ENCODE data around the gene PLA2G2C.
"Not testable (repeated sequence)": the region's sequence is repeated elsewhere in the genome, so short reads cannot be mapped to it uniquely, and the experiment has no call there.

PLA2G2C gene

GRCh38 chr1:20150969-20151368, 35.3 kb downstream of the PLA2G2C start:
- DNase-seq: no peak

- no peak for DNase-seq
Measured at GRCh38 chr1:20150326-20150705, 36.0 kb downstream of the PLA2G2C start.

GRCh38 chr1:20149601-20150325, 36.6 kb downstream of the PLA2G2C start:
- no peak for DNase-seq

GRCh38 chr1:20148571-20149500, 37.5 kb downstream of the PLA2G2C start:
- no peak for DNase-seq

- DNase-seq: no peak
Measured at GRCh38 chr1:20147846-20148570, 38.3 kb downstream of the PLA2G2C start.

GRCh38 chr1:20143734-20144565, 42.4 kb downstream of the PLA2G2C start:
- no peak for DNase-seq

- DNase-seq: no peak
Measured at GRCh38 chr1:20143318-20143717, 43.0 kb downstream of the PLA2G2C start.

GRCh38 chr1:20142001-20142710, 44.2 kb downstream of the PLA2G2C start:
- DNase-seq: no peak

GRCh38 chr1:20141466-20141865, 44.9 kb downstream of the PLA2G2C start:
- DNase-seq: no peak

GRCh38 chr1:20141001-20141400, 45.3 kb downstream of the PLA2G2C start:
- DNase-seq: no peak

- no peak for DNase-seq
Measured at GRCh38 chr1:20139776-20140612, 46.3 kb downstream of the PLA2G2C start.

- DNase-seq: no peak
Measured at GRCh38 chr1:20138961-20139550, 47.3 kb downstream of the PLA2G2C start, which contains the start of gene PLA2G2F. TSS of gene PLA2G2F (plus strand) at chr1:20139323. CDS start at chr1:20139428, 105 bp downstream.

- no peak for DNase-seq
Measured at GRCh38 chr1:20138346-20138745, 48.0 kb downstream of the PLA2G2C start.

GRCh38 chr1:20137604-20138003, 48.7 kb downstream of the PLA2G2C start:
- DNase-seq: no peak

- DNase-seq: no peak
Measured at GRCh38 chr1:20137055-20137454, 49.3 kb downstream of the PLA2G2C start.

GRCh38 chr1:20136249-20136648, 50.1 kb downstream of the PLA2G2C start:
- DNase-seq: no peak

GRCh38 chr1:20134995-20135394, 51.3 kb downstream of the PLA2G2C start:
- no peak for DNase-seq

- DNase-seq: not testable (repeated sequence)
Measured at GRCh38 chr1:20130518-20130917, 55.8 kb downstream of the PLA2G2C start.

- no peak for DNase-seq
Measured at GRCh38 chr1:20126806-20127440, 59.4 kb downstream of the PLA2G2C start.
